Skeletal muscle cell (primary cell): ENCODE measurements around the gene DSTYK.

ENCODE experiments used
- DNase-seq: peaks from one replicate; pipeline ENCODE4 v3.0.0-alpha.2; 2010; ENCODE audit warnings: low read depth
- H3K4me3 ChIP-seq: 2 replicates; pipeline ENCODE4 v1.5.1; 2011; ENCODE audit warnings: low read depth, mild to moderate bottlenecking, control low read depth, low read length, moderate library complexity

Gene DSTYK

GRCh38 chr1:205211169-205211838, at the start of gene DSTYK:
TSS of gene DSTYK (minus strand) at chr1:205211702. CDS start at chr1:205211535, 167 bp downstream.
- peak within 1 kb of the TSS; percentile 96 for H3K4me3 ChIP-seq
- peak; percentile 87 for DNase-seq

GRCh38 chr1:205259998-205260397, 48.5 kb upstream of the DSTYK start:
- no peak for DNase-seq

GRCh38 chr1:205259324-205259832, 47.9 kb upstream of the DSTYK start:
- H3K4me3 ChIP-seq = no peak overlapping the region
- DNase-seq = no peak

More at GRCh38 chr1:205259998-205260397, 48.5 kb upstream of the DSTYK start:
- no peak overlapping the region for H3K4me3 ChIP-seq

- no peak for DNase-seq
Observed at GRCh38 chr1:205258719-205259118, 47.2 kb upstream of the DSTYK start.

GRCh38 chr1:205258261-205258691, 46.8 kb upstream of the DSTYK start:
- no peak for DNase-seq
- H3K4me3 ChIP-seq = no peak overlapping the region

More at GRCh38 chr1:205258719-205259118, 47.2 kb upstream of the DSTYK start:
- no peak overlapping the region for H3K4me3 ChIP-seq

GRCh38 chr1:205257735-205258134, 46.2 kb upstream of the DSTYK start:
- DNase-seq = no peak
- no peak overlapping the region for H3K4me3 ChIP-seq

- no peak overlapping the region for H3K4me3 ChIP-seq
- no peak for DNase-seq
Observed at GRCh38 chr1:205256951-205257625, 45.6 kb upstream of the DSTYK start.

- DNase-seq = no peak
- H3K4me3 ChIP-seq = no peak overlapping the region
Observed at GRCh38 chr1:205255941-205256780, 44.7 kb upstream of the DSTYK start.

- H3K4me3 ChIP-seq = no peak overlapping the region
- no peak for DNase-seq
Observed at GRCh38 chr1:205251576-205251975, 40.1 kb upstream of the DSTYK start.

- H3K4me3 ChIP-seq = no peak overlapping the region
- DNase-seq = no peak
Observed at GRCh38 chr1:205250699-205251098, 39.2 kb upstream of the DSTYK start.

GRCh38 chr1:205249651-205250050, 38.1 kb upstream of the DSTYK start:
- no peak overlapping the region for H3K4me3 ChIP-seq
- DNase-seq = no peak

- no peak overlapping the region for H3K4me3 ChIP-seq
- DNase-seq = no peak
Observed at GRCh38 chr1:205248793-205249601, 37.5 kb upstream of the DSTYK start.

GRCh38 chr1:205247130-205247921, 35.8 kb upstream of the DSTYK start:
- no peak overlapping the region for H3K4me3 ChIP-seq
- DNase-seq = no peak

- DNase-seq = no peak
- no peak overlapping the region for H3K4me3 ChIP-seq
Observed at GRCh38 chr1:205246351-205247119, 35.0 kb upstream of the DSTYK start.

- no peak for DNase-seq
- H3K4me3 ChIP-seq = no peak overlapping the region
Observed at GRCh38 chr1:205245096-205245495, 33.6 kb upstream of the DSTYK start.

- no peak overlapping the region for H3K4me3 ChIP-seq
- DNase-seq = no peak
Observed at GRCh38 chr1:205244384-205244783, 32.9 kb upstream of the DSTYK start.

GRCh38 chr1:205243350-205244191, 32.1 kb upstream of the DSTYK start:
- H3K4me3 ChIP-seq = no peak overlapping the region
- DNase-seq = no peak
